HepG2 (cell line): ENCODE data around the gene HOXC10. TPM values are rescaled to one million over a fixed set of nuclear protein-coding genes. Genes with fewer than 3 reads are reported as not detected.

Source experiments
- GABPA ChIP-seq, 2 experiments: IDR thresholded peaks; 2 replicates each; pipeline ENCODE4 v1.6.1; 2011 to 2016; ENCODE audit warnings: low read depth in 2 of 2, low read length in 1 of 2, missing biosample characterization in 1 of 2, missing genetic modification characterization in 1 of 2
- RAD21 ChIP-seq: fragments of 450-650 bp; formaldehyde crosslinking; IDR thresholded peaks from 2 replicates; pipeline ENCODE4 v1.5.0; 2020; ENCODE audit warnings: mild to moderate bottlenecking
- SRSF1 ChIP-seq: fragments of 200-400 bp; formaldehyde crosslinking; optimal IDR thresholded peaks from 2 replicates; pipeline ENCODE3; 2017; ENCODE audit warnings: mild to moderate bottlenecking, low read depth, low read length, moderate library complexity
- YY1 ChIP-seq: IDR thresholded peaks from 2 replicates; pipeline ENCODE4 v1.6.1; 2011; ENCODE audit warnings: low read length, low read depth, moderate library complexity, mild to moderate bottlenecking; ENCODE audit not compliant: insufficient read depth, insufficient replicate concordance
- ZNF496 ChIP-seq: sonication (generic); formaldehyde crosslinking; IDR thresholded peaks from 2 replicates; pipeline ENCODE4 v1.8.1; 2023; ENCODE audit warnings: mild to moderate bottlenecking, moderate library complexity, missing genetic modification reagents; ENCODE audit not compliant: insufficient replicate concordance
- ZNF652 ChIP-seq: IDR thresholded peaks from 2 replicates; pipeline ENCODE4 v1.6.1; 2016; ENCODE audit warnings: low read depth, borderline replicate concordance
- polyA plus RNA-seq, 8 experiments: library from polyadenylated mRNA; depleted of rRNA in 3 of 8; stranded (reverse) in 7 of 8; unstranded in 1 of 8; fragments of >200 nt; fragmentation: Illumina TruSeq in 4 of 8; extraction: Trizol in 4 of 8; gene quantifications; 2 replicates each; pipeline versions ENCODE4 v1.2.1 to v1.2.3, GENCODE V29; 2011 to 2016; ENCODE audit warnings: low read depth in 4 of 8, missing spikeins in 1 of 8, mixed read lengths in 1 of 8; ENCODE audit not compliant: insufficient read depth in 1 of 8
- total RNA-seq, 5 experiments: library from RNA; depleted of rRNA; stranded (reverse); fragments of >200 nt; fragmentation: Illumina TruSeq; extraction: Trizol; gene quantifications; 2 replicates each; pipeline ENCODE4 v1.2.3, GENCODE V29; 2016; ENCODE audit warnings: low read depth in 1 of 5
- TF ChIP-seq, protein P1 (sequence below), 2 experiments: sonication (generic) in 1 of 2; formaldehyde crosslinking in 1 of 2; IDR thresholded peaks; 2 replicates each; pipeline versions ENCODE4 v1.5.1 to v1.6.1; 2011 to 2020; ENCODE audit warnings: borderline replicate concordance in 1 of 2, low read depth in 1 of 2, low read length in 1 of 2, mild to moderate bottlenecking in 1 of 2, missing genetic modification reagents in 1 of 2, moderate library complexity in 1 of 2
- TF ChIP-seq, protein P2 (sequence below): sonication (generic); formaldehyde crosslinking; IDR thresholded peaks from 2 replicates; pipeline ENCODE4 v1.4.0; 2020; ENCODE audit warnings: missing genetic modification reagents

The HOXC10 gene
- total and polyA plus RNA-seq, 2 of the 13 experiments (the other 11 are each of a cell fraction or from before 2014, with no cell fraction given): not detected

GRCh38 chr12:54032627-54033100, 47.7 kb downstream of the HOXC10 start, which contains the start of gene HOXC5 (continued):
- TF ChIP-seq ZNF496 (CRISPR knock-in tag) (no peak), SRSF1 (no peak), ZNF652 (CRISPR knock-in tag) (peak; percentile 78; the same call in 1 of the 2 replicates), RAD21 (peak; percentile 67; the same call in 1 of the 2 replicates), GABPA (IDR thresholded peaks at IDR 0.05; ENCODE audit: low read depth, low read length) (no peak), GABPA (CRISPR knock-in tag; IDR thresholded peaks at IDR 0.05; ENCODE audit: low read depth) (0 out of 2 replicates have a peak, but pooled peaks have one; percentile 5), YY1 (peak; percentile 38)
- TF ChIP-seq, protein P1, sequence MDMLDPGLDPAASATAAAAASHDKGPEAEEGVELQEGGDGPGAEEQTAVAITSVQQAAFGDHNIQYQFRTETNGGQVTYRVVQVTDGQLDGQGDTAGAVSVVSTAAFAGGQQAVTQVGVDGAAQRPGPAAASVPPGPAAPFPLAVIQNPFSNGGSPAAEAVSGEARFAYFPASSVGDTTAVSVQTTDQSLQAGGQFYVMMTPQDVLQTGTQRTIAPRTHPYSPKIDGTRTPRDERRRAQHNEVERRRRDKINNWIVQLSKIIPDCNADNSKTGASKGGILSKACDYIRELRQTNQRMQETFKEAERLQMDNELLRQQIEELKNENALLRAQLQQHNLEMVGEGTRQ (IDR thresholded peaks at IDR 0.05; ENCODE audit: low read depth, low read length): peak; percentile 42; the same call in 1 of the 2 replicates
- TF ChIP-seq, protein P1 (CRISPR knock-in tag; IDR thresholded peaks at IDR 0.05; ENCODE audit: borderline replicate concordance): peak; percentile 52; the same call in 1 of the 2 replicates
- TF ChIP-seq, protein P2, sequence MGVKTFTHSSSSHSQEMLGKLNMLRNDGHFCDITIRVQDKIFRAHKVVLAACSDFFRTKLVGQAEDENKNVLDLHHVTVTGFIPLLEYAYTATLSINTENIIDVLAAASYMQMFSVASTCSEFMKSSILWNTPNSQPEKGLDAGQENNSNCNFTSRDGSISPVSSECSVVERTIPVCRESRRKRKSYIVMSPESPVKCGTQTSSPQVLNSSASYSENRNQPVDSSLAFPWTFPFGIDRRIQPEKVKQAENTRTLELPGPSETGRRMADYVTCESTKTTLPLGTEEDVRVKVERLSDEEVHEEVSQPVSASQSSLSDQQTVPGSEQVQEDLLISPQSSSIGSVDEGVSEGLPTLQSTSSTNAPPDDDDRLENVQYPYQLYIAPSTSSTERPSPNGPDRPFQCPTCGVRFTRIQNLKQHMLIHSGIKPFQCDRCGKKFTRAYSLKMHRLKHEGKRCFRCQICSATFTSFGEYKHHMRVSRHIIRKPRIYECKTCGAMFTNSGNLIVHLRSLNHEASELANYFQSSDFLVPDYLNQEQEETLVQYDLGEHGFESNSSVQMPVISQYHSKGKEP (CRISPR knock-in tag): no peak
